ENCODE data around the gene ZFAND3. TPM values are rescaled to one million over a fixed set of nuclear protein-coding genes. Genes with fewer than 3 reads are reported as not detected.

ZFAND3 gene
- total RNA-seq, 1 donor from 2014 or later: 84.4 TPM

DNA sequence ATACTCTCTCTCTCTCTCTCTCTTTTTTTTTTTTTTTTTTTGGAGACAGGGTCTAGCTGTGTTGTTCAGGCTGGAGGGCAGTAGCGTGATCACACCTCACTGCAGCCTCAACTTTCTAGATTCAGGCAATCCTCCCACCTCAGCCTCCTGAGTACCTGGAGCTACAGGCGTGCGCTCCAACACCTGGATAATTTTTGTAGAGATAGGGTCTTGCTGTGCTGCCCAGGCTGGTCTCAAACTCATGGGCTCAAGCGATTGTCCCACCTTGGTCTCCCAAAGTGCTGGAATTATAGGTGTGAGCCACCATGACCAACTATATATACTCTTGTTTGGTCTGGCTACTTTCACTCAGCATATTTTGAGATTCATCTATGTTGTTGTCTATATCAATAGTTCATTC, 154.9 kb downstream of the ZFAND3 start:
- H3K27ac Mint-ChIP-seq (ENCODE audit: unreplicated experiment): no peak overlapping the region
- H3K4me1 Mint-ChIP-seq (ENCODE audit: unreplicated experiment): peaks cover 10% of the 10 kb centered on the region
- no peak overlapping the region for H3K4me3 Mint-ChIP-seq (ENCODE audit: unreplicated experiment)
- no peak for TF ChIP-seq CTCF (IDR thresholded peaks at IDR 0.05)
- DNase-seq (ENCODE audit: extremely low spot score, unreplicated experiment): no peak
- peaks cover 8% of the 10 kb centered on the region for H3K36me3 Mint-ChIP-seq (ENCODE audit: unreplicated experiment)
- peaks cover 5% of the 10 kb centered on the region for H3K9me3 Mint-ChIP-seq (ENCODE audit: unreplicated experiment)
- no peaks in the 10 kb centered on the region for H3K27me3 Mint-ChIP-seq (ENCODE audit: unreplicated experiment)

DNA sequence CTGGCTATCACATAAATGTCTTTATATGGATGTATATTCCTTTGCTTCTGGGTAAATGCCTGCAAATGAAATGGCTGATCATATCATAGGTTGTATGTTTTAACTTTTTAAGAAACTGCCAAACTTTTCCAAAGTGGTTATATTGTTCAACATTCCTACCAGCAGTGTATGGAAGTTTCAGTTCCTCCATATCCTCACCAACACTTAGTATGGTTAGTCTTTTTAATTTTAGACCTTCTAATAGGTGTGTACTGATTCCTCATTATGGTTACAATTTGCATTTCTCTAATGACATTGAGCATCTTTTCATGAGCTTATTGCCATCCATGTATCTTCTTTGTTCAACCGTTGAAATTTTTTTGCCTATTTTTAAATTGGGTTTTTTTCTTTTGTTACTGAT, 155.4 kb downstream of the ZFAND3 start:
- DNase-seq (ENCODE audit: extremely low spot score, unreplicated experiment): no peak
- Mint-ChIP-seq H3K27ac (ENCODE audit: unreplicated experiment) (no peak overlapping the region), H3K36me3 (ENCODE audit: unreplicated experiment) (peaks cover 8% of the 10 kb centered on the region), H3K4me3 (ENCODE audit: unreplicated experiment) (no peak overlapping the region), H3K27me3 (ENCODE audit: unreplicated experiment) (no peaks in the 10 kb centered on the region), H3K4me1 (ENCODE audit: unreplicated experiment) (peaks cover 15% of the 10 kb centered on the region), H3K9me3 (ENCODE audit: unreplicated experiment) (peaks cover 5% of the 10 kb centered on the region)
- TF ChIP-seq CTCF (IDR thresholded peaks at IDR 0.05): no peak

- TF ChIP-seq CTCF (IDR thresholded peaks at IDR 0.05): no peak
- peaks cover 25% of the 10 kb centered on the region for H3K4me1 Mint-ChIP-seq (ENCODE audit: unreplicated experiment)
Observed at GRCh38 chr6:37977715-37978114, 158.2 kb downstream of the ZFAND3 start.

DNA sequence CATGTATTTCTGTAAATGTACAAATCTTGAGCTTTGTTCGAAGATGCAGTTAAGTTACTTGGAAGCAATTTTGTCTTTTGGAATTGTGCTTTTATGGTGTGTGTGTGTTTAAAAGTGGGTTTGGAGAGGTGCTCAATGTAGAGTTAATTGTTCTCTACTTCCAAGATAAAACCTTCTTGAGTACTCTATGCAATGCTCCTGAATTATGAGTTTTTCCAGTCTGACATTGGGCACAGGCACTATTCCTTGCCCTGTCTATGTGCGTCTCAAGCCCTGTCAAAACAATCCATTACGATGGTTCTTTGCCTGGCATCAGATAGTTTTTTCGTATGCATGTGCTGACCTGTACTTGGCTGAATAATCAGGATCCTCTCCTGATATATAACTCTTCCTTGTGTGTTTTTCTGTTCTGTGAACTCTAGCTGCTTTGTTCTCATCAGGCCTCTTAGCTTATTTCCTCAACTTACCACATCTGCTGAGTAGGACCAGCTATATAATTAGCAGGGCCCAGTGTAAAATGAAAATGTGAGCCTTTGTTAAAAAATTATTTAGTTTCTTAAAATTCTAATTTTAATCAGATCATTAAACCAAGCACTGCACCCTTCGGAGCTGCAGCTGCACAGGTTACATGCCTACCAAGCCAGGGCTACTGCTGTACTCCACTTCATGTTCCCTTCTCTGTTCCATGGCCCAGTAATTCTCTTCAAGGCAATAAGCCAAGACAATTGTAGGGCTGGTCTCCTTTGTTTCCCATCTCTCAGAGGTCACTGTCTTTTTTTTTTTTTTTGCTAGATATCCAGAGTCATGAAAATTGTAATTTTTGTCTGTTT, 160.1 kb downstream of the ZFAND3 start:
- H3K4me3 Mint-ChIP-seq (ENCODE audit: unreplicated experiment): no peak overlapping the region
- H3K9me3 Mint-ChIP-seq (ENCODE audit: unreplicated experiment): peaks cover 5% of the 10 kb centered on the region
- H3K36me3 Mint-ChIP-seq (ENCODE audit: unreplicated experiment): peaks cover 5% of the 10 kb centered on the region
- no peaks in the 10 kb centered on the region for H3K27me3 Mint-ChIP-seq (ENCODE audit: unreplicated experiment)
- no peak overlapping the region for H3K27ac Mint-ChIP-seq (ENCODE audit: unreplicated experiment)
- TF ChIP-seq CTCF (IDR thresholded peaks at IDR 0.05): no peak
- DNase-seq (ENCODE audit: extremely low spot score, unreplicated experiment): no peak
- peaks cover 30% of the 10 kb centered on the region for H3K4me1 Mint-ChIP-seq (ENCODE audit: unreplicated experiment)

More at GRCh38 chr6:37977715-37978114, 158.2 kb downstream of the ZFAND3 start:
- Mint-ChIP-seq H3K36me3 (ENCODE audit: unreplicated experiment) (peaks cover 5% of the 10 kb centered on the region), H3K4me3 (ENCODE audit: unreplicated experiment) (no peak overlapping the region), H3K27ac (ENCODE audit: unreplicated experiment) (no peak overlapping the region), H3K27me3 (ENCODE audit: unreplicated experiment) (no peaks in the 10 kb centered on the region), H3K9me3 (ENCODE audit: unreplicated experiment) (peaks cover 5% of the 10 kb centered on the region)
- no peak for DNase-seq (ENCODE audit: extremely low spot score, unreplicated experiment)

- Mint-ChIP-seq H3K36me3 (ENCODE audit: unreplicated experiment) (peaks cover 4% of the 10 kb centered on the region), H3K4me3 (ENCODE audit: unreplicated experiment) (no peak overlapping the region), H3K27me3 (ENCODE audit: unreplicated experiment) (no peaks in the 10 kb centered on the region), H3K4me1 (ENCODE audit: unreplicated experiment) (peaks cover 35% of the 10 kb centered on the region), H3K9me3 (ENCODE audit: unreplicated experiment) (peaks cover 3% of the 10 kb centered on the region), H3K27ac (ENCODE audit: unreplicated experiment) (no peak overlapping the region)
- no peak for DNase-seq (ENCODE audit: extremely low spot score, unreplicated experiment)
- TF ChIP-seq CTCF (IDR thresholded peaks at IDR 0.05): no peak
Observed at GRCh38 chr6:37980222-37980595, 160.7 kb downstream of the ZFAND3 start.
